Upper lobe of right lung (tissue), 1 donor: Measurements from ENCODE around the gene GLDN. TPM values are rescaled to one million over a fixed set of nuclear protein-coding genes. Genes with fewer than 3 reads are reported as not detected.

Experiments
- ATAC-seq: fragments of 200-7000 bp; cut with Tn5 transposase; one replicate; pipeline ENCODE4 v1.9.1; 2020; ENCODE audit warnings: mild to moderate bottlenecking, moderate library complexity
- DNase-seq: peaks from one replicate; pipeline ENCODE4 v3.0.0-alpha.2; 2020
- H3K27ac ChIP-seq: fragments of 200-600 bp; one replicate; pipeline ENCODE4 v1.8.0; 2022
- H3K27me3 ChIP-seq: fragments of 200-600 bp; one replicate; pipeline ENCODE4 v1.8.0; 2022; ENCODE audit warnings: mild to moderate bottlenecking
- H3K36me3 ChIP-seq: fragments of 200-600 bp; one replicate; pipeline ENCODE4 v1.8.0; 2022
- H3K4me1 ChIP-seq: fragments of 200-600 bp; one replicate; pipeline ENCODE4 v1.8.0; 2022
- H3K4me3 ChIP-seq: fragments of 200-600 bp; one replicate; pipeline ENCODE4 v1.8.0; 2022; ENCODE audit warnings: mild to moderate bottlenecking
- H3K9me3 ChIP-seq: fragments of 200-600 bp; one replicate; pipeline ENCODE4 v1.8.0; 2022
- CTCF ChIP-seq: fragments of 200-600 bp; IDR thresholded peaks from one replicate; pipeline ENCODE4 v1.8.0; 2022; ENCODE audit warnings: antibody characterized with exemption
- intact Hi-C: fragments of 100-400 bp; cut with DNase I; formaldehyde crosslinking; loops from one replicate; pipeline ENCODE4 v1.11.0; 2022
- total RNA-seq: library from RNA; stranded (reverse); fragmentation: NEBNext Ultra II Directional; extraction: Animal tissue kit (Norgen Biotek cat#: 25700); gene quantifications from one replicate; pipeline ENCODE4 v1.2.1, GENCODE V29; 2021
- donor health status: DM: no; HTN: yes; CAD: no; lungs with severe emphysema.

GLDN gene
- total RNA-seq, 1 donor from 2014 or later, result 21.8 TPM

DNA sequence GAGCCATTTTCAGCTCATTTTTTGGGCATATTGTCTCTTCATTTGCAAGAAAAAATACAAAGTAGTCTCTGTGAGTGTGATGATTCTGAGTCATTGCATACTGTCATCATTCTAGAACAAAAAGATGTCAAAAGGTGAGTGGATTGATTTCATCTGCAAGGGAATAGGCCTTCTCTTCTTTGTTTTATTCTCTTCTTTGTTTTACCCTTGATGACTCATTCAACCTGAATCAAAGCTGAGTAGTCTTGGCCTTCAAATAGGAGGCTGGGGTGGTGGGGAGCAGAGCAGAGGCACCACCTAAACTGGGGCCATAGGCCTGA lies 28.4 kb upstream of the GLDN start:
- peak overlapping the region; percentile 3 for H3K27ac ChIP-seq
- TF ChIP-seq CTCF, result no peak
- intact Hi-C loops, result no loop called here
- no peaks in the 10 kb centered on the region for H3K9me3 ChIP-seq
- no peaks in the 10 kb centered on the region for H3K27me3 ChIP-seq
- no peak overlapping the region for H3K4me3 ChIP-seq
- DNase-seq (no peak), ATAC-seq (no peak)
- peaks cover 7% of the 10 kb centered on the region for H3K4me1 ChIP-seq
- no peaks in the 10 kb centered on the region for H3K36me3 ChIP-seq

- Histone ChIP-seq H3K27ac (no peak overlapping the region), H3K36me3 (no peaks in the 10 kb centered on the region), H3K4me3 (no peak overlapping the region), H3K27me3 (no peaks in the 10 kb centered on the region), H3K9me3 (no peaks in the 10 kb centered on the region), H3K4me1 (peaks cover 7% of the 10 kb centered on the region)
- ATAC-seq, result no peak
- DNase-seq, result no peak
- intact Hi-C loops, result no loop called here
- TF ChIP-seq CTCF, result no peak
These were observed 27.7 kb upstream of the GLDN start for GRCh38 chr15:51313644-51314280.

- H3K4me1 ChIP-seq, result peaks cover under 1% of the 10 kb centered on the region
- TF ChIP-seq CTCF, result no peak
- no peak overlapping the region for H3K4me3 ChIP-seq
- ATAC-seq (no peak), DNase-seq (no peak)
- H3K36me3 ChIP-seq, result no peaks in the 10 kb centered on the region
- H3K27ac ChIP-seq, result no peak overlapping the region
- H3K27me3 ChIP-seq, result no peaks in the 10 kb centered on the region
- intact Hi-C loops, result no loop called here
- no peaks in the 10 kb centered on the region for H3K9me3 ChIP-seq
These were observed 26.8 kb upstream of the GLDN start for GRCh38 chr15:51314391-51315337.

DNA sequence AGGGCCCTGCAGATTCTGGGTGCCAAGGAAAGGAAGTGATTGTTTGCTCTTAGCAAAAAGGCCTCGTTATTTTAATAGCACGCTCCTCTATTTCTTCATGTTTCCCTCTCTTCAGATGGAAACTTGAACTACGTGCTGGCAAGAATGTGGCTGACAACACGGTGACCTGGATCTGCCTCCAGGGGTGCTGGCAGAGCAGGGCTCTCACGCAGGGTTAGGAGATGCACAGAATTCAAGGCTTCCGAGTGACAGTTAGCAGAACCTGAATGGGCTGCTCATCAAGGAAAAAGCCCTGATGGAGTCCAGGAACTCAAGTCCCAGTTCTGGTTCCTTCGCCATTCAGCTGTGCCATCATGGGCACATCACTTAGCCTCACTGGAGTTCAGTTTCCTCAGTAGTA lies 25.7 kb upstream of the GLDN start:
- no peak for ATAC-seq
- no peak overlapping the region for H3K27ac ChIP-seq
- H3K9me3 ChIP-seq, result no peaks in the 10 kb centered on the region
- no peaks in the 10 kb centered on the region for H3K36me3 ChIP-seq
- intact Hi-C loops, result no loop called here
- DNase-seq, result no peak
- no peaks in the 10 kb centered on the region for H3K27me3 ChIP-seq
- no peaks in the 10 kb centered on the region for H3K4me1 ChIP-seq
- H3K4me3 ChIP-seq, result no peak overlapping the region
- no peak for TF ChIP-seq CTCF

DNA sequence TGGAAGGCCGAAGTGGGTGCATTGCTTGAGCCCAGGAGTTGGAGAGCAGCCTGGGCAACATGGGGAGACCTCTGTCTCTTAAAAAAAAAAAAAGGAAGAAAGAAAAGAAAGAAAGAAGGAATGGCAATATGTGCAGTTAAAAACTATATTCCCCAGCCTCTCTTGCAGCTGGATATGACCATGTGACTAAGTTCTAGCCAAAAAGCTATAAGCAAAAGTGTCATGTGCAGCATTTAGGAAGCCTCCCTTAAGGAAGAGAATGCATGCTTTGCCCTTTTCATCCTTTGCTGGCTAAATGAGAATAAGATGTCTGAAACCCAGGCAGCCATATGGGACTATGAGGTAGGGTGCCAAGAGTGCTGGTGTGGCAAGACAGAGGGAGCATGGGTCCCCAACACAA lies 24.8 kb upstream of the GLDN start:
- H3K36me3 ChIP-seq, result no peaks in the 10 kb centered on the region
- H3K27ac ChIP-seq, result no peak overlapping the region
- no peaks in the 10 kb centered on the region for H3K27me3 ChIP-seq
- intact Hi-C loops, result no loop called here
- ATAC-seq (no peak), DNase-seq (no peak)
- TF ChIP-seq CTCF, result no peak
- H3K9me3 ChIP-seq, result no peaks in the 10 kb centered on the region
- H3K4me3 ChIP-seq, result no peak overlapping the region
- no peaks in the 10 kb centered on the region for H3K4me1 ChIP-seq
